ENCODE data around the gene LOC128125822.

The LOC128125822 gene

DNA sequence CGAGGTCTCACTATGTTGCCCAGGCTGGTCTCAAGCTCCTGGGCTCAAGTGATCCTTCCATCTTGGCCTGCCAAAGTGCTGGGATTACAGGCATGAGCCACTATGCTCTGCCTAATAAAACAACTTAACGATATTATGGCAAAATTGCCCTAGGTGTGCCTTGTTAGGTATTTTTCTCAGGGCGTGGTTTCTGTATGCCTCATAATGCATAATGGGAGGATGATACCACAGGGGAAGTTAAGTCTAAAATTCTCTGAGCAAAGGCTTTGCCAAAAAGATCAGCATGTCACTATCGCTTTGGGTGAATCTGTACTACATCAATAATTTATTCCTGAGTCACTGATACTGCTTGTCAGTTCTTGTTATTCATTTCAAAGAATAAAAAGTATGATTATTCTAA is 15.9 kb upstream of the LOC128125822 start:
- POLR2A ChIA-PET: no interaction called here
- DNase-seq (ENCODE audit: low read depth, low spot score) (no peak), FAIRE-seq (no peak)
- Histone ChIP-seq H3K4me3 (replicated peaks in 1 of 3; ENCODE audit: insufficient read depth in 1 of 3, low read depth in 1 of 3, low read length in 3 of 3) (no peak overlapping the region), H3K9me3 (replicated peaks; ENCODE audit: control insufficient read depth, insufficient read depth, low read length) (no peaks in the 10 kb centered on the region), H4K20me1 (replicated peaks; ENCODE audit: control insufficient read depth, extremely low read depth, insufficient read depth, low read length) (no peaks in the 10 kb centered on the region), H3K4me2 (ENCODE audit: insufficient read depth, low read length) (no peak overlapping the region), H3K27me3 (ENCODE audit: control insufficient read depth in 2 of 2, insufficient read depth in 2 of 2, low read length in 2 of 2) (peaks cover 0 to 2% of the 10 kb centered on the region in 2 experiments), H3K36me3 (ENCODE audit: control insufficient read depth in 2 of 2, extremely low read depth in 1 of 2, insufficient read depth in 2 of 2, low read length in 2 of 2) (no peaks in the 10 kb centered on the region), H3K79me2 (ENCODE audit: control insufficient read depth, insufficient read depth, low read length) (no peaks in the 10 kb centered on the region), H3K9me1 (replicated peaks; ENCODE audit: control insufficient read depth, extremely low read depth, insufficient read depth, low read length) (no peaks in the 10 kb centered on the region), H3K4me1 (ENCODE audit: control insufficient read depth, extremely low read depth, insufficient read depth, low read length) (no peaks in the 10 kb centered on the region), H3K27ac (ENCODE audit: insufficient read depth, low read depth, low read length) (no peak overlapping the region), H3K9ac (replicated peaks; ENCODE audit: extremely low read depth, insufficient read depth, low read length) (no peak overlapping the region), H2AFZ (ENCODE audit: low read depth, low read length) (no peak overlapping the region)
- no TSS peak for BruUV-seq (replicated peaks)
- dilution Hi-C loops (cut with MboI; ENCODE audit: extremely low pct_ligation_motif_present, low sequenced_read_pairs): no loop called here
- intact Hi-C loops (cut with micrococcal nuclease): no loop called here
- CTCF ChIA-PET: no interaction called here
- TF ChIP-seq POLR2A (IDR thresholded peaks at IDR 0.05; ENCODE audit: low read depth, low read length) (no peak), POLR2AphosphoS5 (IDR thresholded peaks at IDR 0.05; ENCODE audit: insufficient read depth, low read depth, low read length) (no peak), GATA2 (IDR thresholded peaks at IDR 0.05; ENCODE audit: insufficient read depth, insufficient read length, low read depth, low read length) (no peak), JUN (IDR thresholded peaks at IDR 0.05; ENCODE audit: borderline replicate concordance, insufficient read depth, insufficient read length, low read depth) (no peak), EZH2 (IDR thresholded peaks at IDR 0.05; ENCODE audit: borderline replicate concordance, low read depth, low read length, severe bottlenecking) (no peak), FOS (IDR thresholded peaks at IDR 0.05; ENCODE audit: borderline replicate concordance, insufficient read depth, low read length) (no peak)
- TF ChIP-seq, protein P1, sequence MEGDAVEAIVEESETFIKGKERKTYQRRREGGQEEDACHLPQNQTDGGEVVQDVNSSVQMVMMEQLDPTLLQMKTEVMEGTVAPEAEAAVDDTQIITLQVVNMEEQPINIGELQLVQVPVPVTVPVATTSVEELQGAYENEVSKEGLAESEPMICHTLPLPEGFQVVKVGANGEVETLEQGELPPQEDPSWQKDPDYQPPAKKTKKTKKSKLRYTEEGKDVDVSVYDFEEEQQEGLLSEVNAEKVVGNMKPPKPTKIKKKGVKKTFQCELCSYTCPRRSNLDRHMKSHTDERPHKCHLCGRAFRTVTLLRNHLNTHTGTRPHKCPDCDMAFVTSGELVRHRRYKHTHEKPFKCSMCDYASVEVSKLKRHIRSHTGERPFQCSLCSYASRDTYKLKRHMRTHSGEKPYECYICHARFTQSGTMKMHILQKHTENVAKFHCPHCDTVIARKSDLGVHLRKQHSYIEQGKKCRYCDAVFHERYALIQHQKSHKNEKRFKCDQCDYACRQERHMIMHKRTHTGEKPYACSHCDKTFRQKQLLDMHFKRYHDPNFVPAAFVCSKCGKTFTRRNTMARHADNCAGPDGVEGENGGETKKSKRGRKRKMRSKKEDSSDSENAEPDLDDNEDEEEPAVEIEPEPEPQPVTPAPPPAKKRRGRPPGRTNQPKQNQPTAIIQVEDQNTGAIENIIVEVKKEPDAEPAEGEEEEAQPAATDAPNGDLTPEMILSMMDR (IDR thresholded peaks at IDR 0.05; ENCODE audit: extremely low read depth in 1 of 2, insufficient read depth in 1 of 2, low read depth in 1 of 2, low read length in 2 of 2): no peak

DNA sequence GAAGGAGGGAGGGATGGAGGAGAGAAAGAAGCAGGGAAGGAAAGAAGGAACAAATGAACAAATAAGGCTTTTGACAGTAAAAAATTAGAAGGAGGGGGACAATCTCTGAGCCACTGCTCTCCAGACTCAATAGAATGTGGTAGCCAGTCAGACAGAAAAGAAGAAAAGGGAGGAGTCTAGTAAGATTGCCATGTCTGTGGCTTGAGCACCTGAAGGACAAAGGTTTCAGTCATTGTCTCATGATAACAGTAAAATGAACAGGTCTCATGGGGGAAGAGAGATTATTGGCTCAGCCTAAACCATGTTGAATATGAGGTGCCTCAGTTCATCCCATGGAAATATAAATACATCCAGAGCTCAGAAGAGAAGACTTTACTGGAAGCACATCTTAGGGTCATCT is 14.0 kb upstream of the LOC128125822 start:
- Histone ChIP-seq H3K27ac (ENCODE audit: insufficient read depth, low read depth, low read length) (no peak overlapping the region), H3K4me3 (replicated peaks in 1 of 3; ENCODE audit: insufficient read depth in 1 of 3, low read depth in 1 of 3, low read length in 3 of 3) (no peak overlapping the region), H2AFZ (ENCODE audit: low read depth, low read length) (no peak overlapping the region), H3K36me3 (ENCODE audit: control insufficient read depth in 2 of 2, extremely low read depth in 1 of 2, insufficient read depth in 2 of 2, low read length in 2 of 2) (no peaks in the 10 kb centered on the region), H3K9ac (replicated peaks; ENCODE audit: extremely low read depth, insufficient read depth, low read length) (no peak overlapping the region), H3K27me3 (ENCODE audit: control insufficient read depth in 2 of 2, insufficient read depth in 2 of 2, low read length in 2 of 2) (peaks cover 0 to 2% of the 10 kb centered on the region in 2 experiments), H3K4me1 (ENCODE audit: control insufficient read depth, extremely low read depth, insufficient read depth, low read length) (no peaks in the 10 kb centered on the region), H3K4me2 (ENCODE audit: insufficient read depth, low read length) (no peak overlapping the region), H3K9me3 (replicated peaks; ENCODE audit: control insufficient read depth, insufficient read depth, low read length) (no peaks in the 10 kb centered on the region), H3K79me2 (ENCODE audit: control insufficient read depth, insufficient read depth, low read length) (no peaks in the 10 kb centered on the region), H4K20me1 (replicated peaks; ENCODE audit: control insufficient read depth, extremely low read depth, insufficient read depth, low read length) (no peaks in the 10 kb centered on the region), H3K9me1 (replicated peaks; ENCODE audit: control insufficient read depth, extremely low read depth, insufficient read depth, low read length) (no peaks in the 10 kb centered on the region)
- dilution Hi-C loops (cut with MboI; ENCODE audit: extremely low pct_ligation_motif_present, low sequenced_read_pairs): no loop called here
- intact Hi-C loops (cut with micrococcal nuclease): no loop called here
- DNase-seq (ENCODE audit: low read depth, low spot score): no peak
- ChIA-PET CTCF (no interaction called here), POLR2A (no interaction called here)
- no TSS peak for BruUV-seq (replicated peaks)
- no peak for TF ChIP-seq JUN (IDR thresholded peaks at IDR 0.05; ENCODE audit: borderline replicate concordance, insufficient read depth, insufficient read length, low read depth)
- TF ChIP-seq POLR2AphosphoS5 (IDR thresholded peaks at IDR 0.05; ENCODE audit: insufficient read depth, low read depth, low read length): no peak
- TF ChIP-seq, protein P2, sequence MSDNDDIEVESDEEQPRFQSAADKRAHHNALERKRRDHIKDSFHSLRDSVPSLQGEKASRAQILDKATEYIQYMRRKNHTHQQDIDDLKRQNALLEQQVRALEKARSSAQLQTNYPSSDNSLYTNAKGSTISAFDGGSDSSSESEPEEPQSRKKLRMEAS (IDR thresholded peaks at IDR 0.05; ENCODE audit: insufficient read depth, insufficient read length): no peak
- no peak for TF ChIP-seq GATA2 (IDR thresholded peaks at IDR 0.05; ENCODE audit: insufficient read depth, insufficient read length, low read depth, low read length)
- no peak for TF ChIP-seq EZH2 (IDR thresholded peaks at IDR 0.05; ENCODE audit: borderline replicate concordance, low read depth, low read length, severe bottlenecking)
- no peak for TF ChIP-seq MYC (IDR thresholded peaks at IDR 0.05; ENCODE audit: low read depth, low read length)
- no peak for TF ChIP-seq POLR2A (IDR thresholded peaks at IDR 0.05; ENCODE audit: low read depth, low read length)
- no peak for TF ChIP-seq FOS (IDR thresholded peaks at IDR 0.05; ENCODE audit: borderline replicate concordance, insufficient read depth, low read length)
- TF ChIP-seq, protein P1 (IDR thresholded peaks at IDR 0.05; ENCODE audit: extremely low read depth in 1 of 2, insufficient read depth in 1 of 2, low read depth in 1 of 2, low read length in 2 of 2): no peak
- FAIRE-seq: no peak

Data from endothelial cell of umbilical vein (primary cell).